Stimulated activated CD4-positive, alpha-beta T cell treated with anti-CD3 and anti-CD28 coated beads, Interleukin-4, amount 100 ng/mL, for 48 hours (primary cell): Measurements from ENCODE around the gene HS3ST5.
"Not testable (repeated sequence)": the region's sequence is repeated elsewhere in the genome, so short reads cannot be mapped to it uniquely, and the experiment has no call there.

Source experiments
- DNase-seq, 2 donors: peaks; one replicate each; pipeline ENCODE4 v3.0.0-alpha.2; 2020; ENCODE audit warnings: low read depth in 2 of 2

HS3ST5 gene

DNA sequence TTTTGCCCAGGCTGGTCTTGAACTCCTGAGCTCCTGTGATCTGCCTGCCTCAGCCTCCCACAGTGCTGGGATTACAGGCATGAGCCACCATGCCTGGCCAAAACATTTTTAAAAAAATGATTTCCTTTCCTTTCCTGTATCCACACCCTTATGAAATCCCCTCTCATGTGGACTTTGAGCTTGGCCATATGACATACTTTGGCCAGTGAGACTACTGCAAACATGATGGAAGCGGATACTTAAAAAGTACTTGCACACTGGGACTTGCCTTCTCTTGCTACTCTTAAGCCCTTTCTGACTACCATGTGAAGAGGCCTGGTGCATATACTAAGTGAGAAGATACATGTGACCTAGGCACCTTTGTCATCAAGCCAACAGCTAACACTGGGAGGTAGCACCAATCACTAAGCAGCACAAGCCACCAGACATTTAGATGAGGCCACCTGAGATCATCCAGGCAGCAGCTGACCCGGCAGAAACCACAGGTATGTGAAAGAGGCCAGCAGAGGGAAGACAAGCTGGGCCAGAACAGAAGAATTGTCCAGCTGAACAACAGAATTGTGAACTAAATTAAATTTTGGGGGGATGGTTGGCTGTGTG is 293.4 kb downstream of the HS3ST5 start:
- DNase-seq = no peak

- DNase-seq = not testable (repeated sequence)
Measured at GRCh38 chr6:114044566-114044965, 298.3 kb downstream of the HS3ST5 start.

DNA sequence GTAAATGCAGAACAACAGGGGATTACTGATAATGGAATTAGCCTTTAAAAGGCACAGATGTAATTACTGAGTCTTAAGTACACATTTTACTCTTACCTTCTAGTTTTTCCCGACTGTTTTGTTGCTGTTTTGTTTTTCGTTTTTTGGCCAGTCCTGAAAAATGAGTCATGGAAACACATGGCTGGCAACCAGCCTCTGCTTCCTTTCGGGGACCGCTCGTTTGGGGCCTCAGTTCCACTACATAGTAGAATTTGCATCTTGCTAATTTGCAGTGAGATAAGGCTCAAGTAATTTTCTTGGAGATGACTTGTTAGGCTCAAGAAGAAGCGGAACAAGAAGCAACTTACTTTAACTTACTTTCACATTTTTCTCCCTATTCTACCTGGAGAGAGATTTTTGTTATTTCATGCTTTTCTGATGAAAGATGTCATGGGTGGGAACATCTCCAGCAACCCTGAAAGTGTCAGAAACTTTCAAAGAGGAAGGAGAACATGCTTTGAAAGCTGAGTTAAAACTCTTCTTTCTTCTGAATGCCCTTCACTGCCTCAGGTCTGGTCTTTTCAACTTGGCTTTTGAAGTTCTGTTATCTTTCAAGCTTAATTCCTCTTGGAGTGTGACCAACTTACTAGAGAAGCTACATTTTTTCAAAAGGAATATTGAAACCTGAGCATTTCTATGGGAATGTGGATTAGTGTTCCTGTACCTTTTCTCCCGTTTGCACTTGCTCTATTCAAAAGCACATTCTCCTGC is 300.4 kb downstream of the HS3ST5 start:
- DNase-seq = no peak

- DNase-seq = no peak
Measured at GRCh38 chr6:114040871-114041270, 302.0 kb downstream of the HS3ST5 start.

DNA sequence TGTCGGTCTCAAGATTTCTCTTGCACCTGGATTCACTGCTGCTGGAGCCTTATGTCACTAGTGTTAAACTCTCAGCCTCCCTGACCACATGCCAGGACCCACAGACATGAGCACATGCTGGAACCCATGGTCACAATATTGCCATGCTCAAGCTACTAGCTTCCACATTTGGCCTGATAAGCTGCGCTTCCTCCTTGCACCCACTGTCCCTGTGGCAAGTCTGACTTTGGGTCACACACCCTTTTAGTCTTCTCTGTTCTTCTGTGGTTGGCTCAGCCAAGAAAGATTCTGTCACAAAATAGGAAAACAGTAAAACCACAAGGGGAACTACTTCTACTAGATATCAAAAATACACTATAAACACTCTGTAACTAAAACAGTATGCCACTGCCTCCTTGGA is 303.0 kb downstream of the HS3ST5 start:
- no peak for DNase-seq

- no peak for DNase-seq
Measured at GRCh38 chr6:114033606-114034005, 309.2 kb downstream of the HS3ST5 start.

DNA sequence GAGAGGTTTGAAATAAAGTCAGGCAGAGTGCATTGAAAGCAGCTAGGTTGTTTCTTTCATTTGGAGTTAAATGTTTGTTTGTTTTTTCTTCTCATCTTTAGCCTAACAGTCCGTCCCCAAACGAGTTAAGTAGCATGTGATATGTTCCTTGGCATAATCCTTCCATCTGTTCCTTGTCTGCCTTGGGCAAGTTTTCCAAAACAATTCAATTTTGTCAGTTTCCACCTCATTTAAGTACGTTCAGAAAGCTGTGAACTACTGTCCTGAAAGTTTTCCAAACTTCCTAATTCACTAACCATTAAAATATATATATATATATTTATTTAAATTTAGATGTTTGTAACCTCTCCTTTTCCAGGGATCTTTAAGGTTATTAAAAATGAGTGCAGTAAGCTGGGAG is 310.1 kb downstream of the HS3ST5 start:
- no peak for DNase-seq

GRCh38 chr6:114030767-114031166 is 312.1 kb downstream of the HS3ST5 start:
- no peak for DNase-seq

DNA sequence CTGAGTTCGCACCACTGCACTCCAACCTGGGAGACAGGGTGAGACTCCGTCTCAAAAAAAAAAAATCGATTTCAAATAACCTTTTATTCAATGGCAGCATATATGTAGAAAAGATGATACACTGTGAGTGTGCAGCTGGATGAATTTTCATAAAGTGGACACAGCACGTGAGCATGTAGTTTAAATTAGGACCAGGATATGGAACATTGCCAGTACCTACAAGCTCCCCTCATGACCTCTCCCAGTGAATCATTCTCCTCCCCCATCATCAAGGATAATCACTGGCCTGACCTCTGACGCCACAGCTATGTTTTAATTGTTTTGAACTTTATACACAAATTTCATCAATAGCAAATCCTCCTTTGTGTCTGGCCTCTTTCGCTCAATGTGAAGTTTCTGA is 318.1 kb downstream of the HS3ST5 start:
- DNase-seq = no peak

- no peak for DNase-seq
Measured at GRCh38 chr6:114020196-114020595, 322.6 kb downstream of the HS3ST5 start.

DNA sequence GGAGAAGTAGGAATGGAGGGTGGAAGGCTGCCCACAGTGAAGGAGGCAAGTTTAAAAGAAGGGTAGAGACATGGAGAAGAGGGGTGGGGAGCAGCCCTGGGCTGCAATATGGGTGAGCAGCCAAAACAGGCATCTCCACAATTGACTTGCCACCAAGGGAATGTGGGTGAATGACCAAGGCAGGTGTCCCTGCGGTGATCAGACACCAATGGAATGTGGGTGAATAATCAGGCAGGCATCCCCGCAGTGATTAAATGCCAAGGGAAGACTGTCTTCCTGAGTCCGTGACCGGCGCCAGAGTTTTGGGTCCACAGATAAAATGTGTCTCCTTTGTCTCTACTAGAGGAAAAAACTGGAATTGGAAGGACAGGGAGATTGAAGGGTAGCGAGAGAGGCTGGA is 325.7 kb downstream of the HS3ST5 start:
- not testable (repeated sequence) for DNase-seq

GRCh38 chr6:114014106-114014505 is 328.7 kb downstream of the HS3ST5 start:
- not testable (repeated sequence) for DNase-seq

DNA sequence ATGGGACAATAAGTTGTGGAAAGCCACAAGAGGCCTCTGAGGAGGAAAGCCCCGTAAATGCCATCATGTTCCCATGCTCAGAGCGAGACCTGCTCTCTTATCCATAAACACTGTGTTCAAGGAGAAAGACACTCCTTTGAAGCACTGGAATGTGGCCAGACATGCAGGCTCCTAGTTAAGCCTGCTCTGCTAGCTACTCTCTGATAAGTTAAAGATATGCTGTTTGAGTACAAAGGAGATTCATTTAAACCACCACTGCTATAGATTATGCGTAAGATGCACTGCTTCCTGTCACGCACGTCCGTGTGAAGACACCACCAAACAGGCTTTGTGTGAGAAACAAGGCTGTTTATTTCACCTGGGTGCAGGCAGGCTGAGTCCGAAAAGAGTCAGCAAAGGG is 331.3 kb downstream of the HS3ST5 start:
- DNase-seq = not testable (repeated sequence)

- no peak for DNase-seq
Measured at GRCh38 chr6:114010540-114010939, 332.3 kb downstream of the HS3ST5 start.

- DNase-seq = no peak
Measured at GRCh38 chr6:114009192-114009591, 333.6 kb downstream of the HS3ST5 start.

GRCh38 chr6:114008331-114008730 is 334.5 kb downstream of the HS3ST5 start:
- no peak for DNase-seq

DNA sequence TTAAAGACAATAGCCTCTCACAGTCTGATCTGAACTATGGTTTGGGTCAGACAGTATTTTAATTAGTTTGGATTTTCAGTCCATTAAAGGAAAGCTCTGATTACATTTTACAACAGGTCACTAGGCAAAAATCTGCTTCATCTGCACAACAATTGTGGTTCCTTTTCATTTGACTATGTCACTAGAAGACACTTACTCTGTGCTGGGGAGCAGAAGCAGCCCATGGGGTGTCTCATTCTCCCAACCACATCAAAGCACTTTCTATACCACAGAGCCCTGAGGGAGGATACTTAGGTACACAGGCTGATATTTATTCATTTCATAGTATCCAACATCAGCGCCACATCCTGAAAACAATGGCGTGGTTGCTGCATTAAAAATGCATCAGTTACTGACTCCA is 335.3 kb downstream of the HS3ST5 start:
- DNase-seq = no peak
